GM12878 (cell line): ENCODE results near the gene CCDC18. TPM values are rescaled to one million over a fixed set of nuclear protein-coding genes. Genes with fewer than 3 reads are reported as not detected.
"Not testable (repeated sequence)": the region's sequence is repeated elsewhere in the genome, so short reads cannot be mapped to it uniquely, and the experiment has no call there.

Experiments used
- ATAC-seq: fragments of 200-7000 bp; cut with Tn5 transposase; 3 replicates; pipeline ENCODE4 v1.9.1; 2020; ENCODE audit warnings: mild to moderate bottlenecking, moderate library complexity
- BruUV-seq: library from RNA; stranded (reverse); fragments of 400-500 nt; replicated peaks from 2 replicates; lab custom pipeline; 2021; lab: Mats Ljungman, UMichigan
- CTCF ChIA-PET: fragments of 300-600 bp; sonication (Branson Sonifier 250); formaldehyde crosslinking; extraction: SDS; loops from one replicate; lab custom pipeline; 2021; ENCODE audit warnings: inconsistent platforms; lab: Yijun Ruan, JAX
- POLR2A ChIA-PET: fragments of 350-600 bp; formaldehyde crosslinking; extraction: SDS; loops from one replicate; lab custom pipeline; 2021; ENCODE audit warnings: inconsistent platforms; lab: Charles Lee
- RAD21 ChIA-PET: fragments of 300-600 bp; sonication (Branson Sonifier 250); formaldehyde crosslinking; loops from one replicate; lab custom pipeline; 2023; ENCODE audit warnings: antibody characterized with exemption; ENCODE audit not compliant: unreplicated experiment; lab: Charles Lee
- SMC1A ChIA-PET: fragments of 300-600 bp; sonication (Branson Sonifier 250); formaldehyde crosslinking; loops from one replicate; lab custom pipeline; 2023; ENCODE audit not compliant: unreplicated experiment, uncharacterized antibody; lab: Charles Lee
- DNase-seq: peaks from one replicate; pipeline ENCODE4 v3.0.0-alpha.2; 2011; ENCODE audit warnings: low read depth, low spot score
- FAIRE-seq: peaks from 3 replicates; lab custom pipeline; 2011; peaks lifted over from hg19 to GRCh38; lab: Jason Lieb, UNC
- H2AFZ ChIP-seq: 2 replicates; pipeline ENCODE4 v1.6.0; 2011; ENCODE audit warnings: low read depth, low read length, control low read depth; ENCODE audit not compliant: control insufficient read depth
- H3K27ac ChIP-seq: 2 replicates; pipeline ENCODE4 v1.5.1; 2011; ENCODE audit warnings: control low read depth; ENCODE audit not compliant: control insufficient read depth, insufficient read depth
- H3K27me3 ChIP-seq, 2 experiments: replicated peaks in 1 of 2; 2 replicates each; pipeline versions ENCODE4 v1.6.0 to v1.6.1; 2011; ENCODE audit warnings: low read length in 1 of 2; ENCODE audit not compliant: control insufficient read depth in 2 of 2, insufficient read depth in 2 of 2
- H3K36me3 ChIP-seq, 2 experiments: 2 replicates each; pipeline ENCODE4 v1.5.1; 2011; ENCODE audit warnings: low read length in 1 of 2; ENCODE audit not compliant: control insufficient read depth in 2 of 2, insufficient read depth in 2 of 2
- H3K4me1 ChIP-seq: 2 replicates; pipeline ENCODE4 v1.6.1; 2011; ENCODE audit warnings: mild to moderate bottlenecking, low read length, moderate library complexity, mixed read lengths; ENCODE audit not compliant: control insufficient read depth, insufficient read depth
- H3K4me2 ChIP-seq: 2 replicates; pipeline ENCODE4 v1.6.0; 2011; ENCODE audit warnings: control low read depth; ENCODE audit not compliant: control insufficient read depth, insufficient read depth
- H3K4me3 ChIP-seq: fragments of 200-600 bp; sonication (generic); 2 replicates; pipeline ENCODE4 v1.5.1; 2016
- H3K79me2 ChIP-seq: 2 replicates; pipeline ENCODE4 v1.6.0; 2011; ENCODE audit warnings: low read length; ENCODE audit not compliant: control insufficient read depth, insufficient read depth
- H3K9ac ChIP-seq: 2 replicates; pipeline ENCODE4 v1.8.0; 2011; ENCODE audit warnings: low read length, control low read depth, mixed read lengths; ENCODE audit not compliant: control insufficient read depth, insufficient read depth
- H3K9me3 ChIP-seq: replicated peaks from 3 replicates; pipeline ENCODE4 v1.5.1; 2011; ENCODE audit warnings: mild to moderate bottlenecking, low read length; ENCODE audit not compliant: control insufficient read depth, insufficient read depth
- H4K20me1 ChIP-seq: 2 replicates; pipeline ENCODE4 v1.6.0; 2011; ENCODE audit not compliant: control insufficient read depth, insufficient read depth
- CHD1 ChIP-seq: IDR thresholded peaks from 2 replicates; pipeline ENCODE4 v1.6.1; 2012; ENCODE audit warnings: low read depth, low read length, improper control_type of control experiment
- CREB1 ChIP-seq: IDR thresholded peaks from 2 replicates; pipeline ENCODE4 v1.6.1; 2012; ENCODE audit warnings: low read depth, mild to moderate bottlenecking, inconsistent platforms
- ESRRA ChIP-seq: IDR thresholded peaks from 2 replicates; pipeline ENCODE4 v1.6.1; 2012; ENCODE audit warnings: mild to moderate bottlenecking, low read length, improper control_type of control experiment
- KLF5 ChIP-seq: fragments of 450-650 bp; IDR thresholded peaks from 2 replicates; pipeline ENCODE4 v1.6.1; 2014; ENCODE audit warnings: mild to moderate bottlenecking; ENCODE audit not compliant: partially characterized antibody
- MYB ChIP-seq: fragments of 150-350 bp; IDR thresholded peaks from 2 replicates; pipeline ENCODE4 v1.6.1; 2014; ENCODE audit warnings: mild to moderate bottlenecking, low read depth, low read length, borderline replicate concordance
- NR2F1 ChIP-seq: fragments of 450-650 bp; conservative IDR thresholded peaks from 2 replicates; pipeline ENCODE4 v1.6.1; 2017; ENCODE audit warnings: mild to moderate bottlenecking
- POLR2A ChIP-seq: IDR thresholded peaks from 2 replicates; pipeline ENCODE4 v1.6.1; 2011; ENCODE audit warnings: low read depth, mild to moderate bottlenecking, low read length
- SREBF1 ChIP-seq: IDR thresholded peaks from 2 replicates; pipeline ENCODE4 v1.6.1; 2012; ENCODE audit warnings: mild to moderate bottlenecking, low read length
- YY1 ChIP-seq: IDR thresholded peaks from 2 replicates; pipeline ENCODE4 v1.6.1; 2011; ENCODE audit warnings: low read depth, mild to moderate bottlenecking, low read length
- ZNF207 ChIP-seq: fragments of 450-650 bp; IDR thresholded peaks from 2 replicates; pipeline ENCODE4 v1.6.1; 2014; ENCODE audit warnings: antibody characterized with exemption, mild to moderate bottlenecking, borderline replicate concordance
- WGBS: methylation state at CpG from one replicate; pipeline ENCODE4 v1.1.6; 2016; ENCODE audit warnings: low lambda C conversion rate; ENCODE audit not compliant: insufficient replicate concordance, insufficient coverage; ENCODE audit errors: missing lambda C conversion rate; 5-methylcytosine and 5-hydroxymethylcytosine counted together
- in situ Hi-C: fragments of 300-500 bp; cut with MboI; formaldehyde crosslinking; loops from 9 replicates; pipeline ENCODE4 v1.14.3; 2018; ENCODE audit warnings: mixed read lengths
- intact Hi-C: fragments of 100-400 bp; cut with micrococcal nuclease; formaldehyde crosslinking; loops from one replicate; pipeline ENCODE4 v1.14.2; 2022; ENCODE audit not compliant: unreplicated experiment
- polyA plus RNA-seq, 11 experiments: library from polyadenylated mRNA; depleted of rRNA in 4 of 11; unstranded in 6 of 11; stranded (reverse) in 5 of 11; fragments of >200 nt; fragmentation: Nextera tagmentation in 4 of 11; fragmentation: Illumina TruSeq in 1 of 11; extraction: Ambion mirVana in 4 of 11; extraction: Trizol in 1 of 11; gene quantifications; 1 replicate in 1 of 11; 2 replicates in 10 of 11; pipeline versions ENCODE4 v1.2.1 to v1.2.3, GENCODE V29; 2011 to 2016; ENCODE audit warnings: inconsistent platforms in 2 of 11, missing spikeins in 2 of 11, low read depth in 1 of 11
- total RNA-seq, 4 experiments: library from RNA; depleted of rRNA in 3 of 4; stranded (reverse); fragments of >200 nt in 3 of 4; fragmentation: Illumina TruSeq in 1 of 4; extraction: Trizol in 1 of 4; gene quantifications; 2 replicates each; pipeline versions ENCODE4 v1.2.1 to v1.2.3, GENCODE V29; 2013 to 2021

CCDC18 gene
- total and polyA plus RNA-seq, 10 of the 15 experiments (the other 5 are each of a cell fraction or from before 2014, with no cell fraction given): 15.6 to 34.9 (median 19.5) TPM

DNA sequence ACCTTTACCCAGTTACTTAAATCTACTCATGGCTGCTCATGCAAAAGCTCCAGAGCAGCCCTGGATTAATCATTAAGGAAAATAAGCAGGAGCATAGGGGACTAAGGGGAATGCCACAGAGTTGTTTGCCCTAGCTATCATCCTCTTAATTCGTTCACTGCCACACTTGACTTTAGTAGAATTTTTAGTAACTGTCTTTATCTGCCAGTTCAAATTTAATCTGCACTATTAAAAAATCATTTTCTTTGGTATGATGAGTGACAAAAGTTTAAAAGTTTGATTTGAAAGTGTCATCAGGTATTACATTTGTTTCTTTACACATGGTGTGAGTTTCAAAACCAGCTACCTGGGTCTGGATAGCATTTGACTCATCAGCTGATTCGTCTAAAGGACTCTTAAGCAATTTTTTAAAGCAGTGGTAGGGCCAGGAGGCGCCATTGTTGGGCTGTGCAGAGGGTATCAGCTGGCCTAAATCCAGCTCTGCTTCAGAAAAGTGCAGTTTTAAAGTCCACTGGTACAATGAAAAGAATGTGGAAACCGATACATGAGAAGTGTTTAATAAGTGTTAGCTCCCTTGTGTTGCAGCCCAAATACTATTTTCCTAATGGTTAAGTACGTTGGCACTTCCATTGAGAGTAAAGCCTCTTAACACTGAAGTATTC, 95.2 kb downstream of the CCDC18 start:
- TF ChIP-seq ESRRA (no peak), ZNF207 (no peak), NR2F1 (no peak), KLF5 (no peak), CHD1 (no peak), YY1 (no peak), POLR2A (no peak), SREBF1 (no peak), MYB (no peak), CREB1 (no peak)
- Histone ChIP-seq H3K79me2 (no peaks in the 10 kb centered on the region), H3K4me2 (no peak overlapping the region), H3K27ac (no peak overlapping the region), H3K36me3 (peaks cover 0 to 4% of the 10 kb centered on the region in 2 experiments; a peak in 1 of 4 replicates), H3K9me3 (peaks cover 2% of the 10 kb centered on the region; the same call in 2 of the 3 replicates), H2AFZ (no peak overlapping the region), H3K4me1 (no peaks in the 10 kb centered on the region), H3K4me3 (no peak overlapping the region), H3K9ac (no peak overlapping the region), H3K27me3 (no peaks in the 10 kb centered on the region), H4K20me1 (no peaks in the 10 kb centered on the region)
- ATAC-seq: no peak
- WGBS: 92% methylated on average over 5 of the region's 5 CpGs
- DNase-seq: no peak
- ChIA-PET CTCF (interaction anchor here (0.6 to 1.3 kb wide), 4 partner anchors 17 to 1119 kb away, joined by 4 to 6 read pairs (median 4); no protein-coding TSS in a partner anchor), POLR2A (no interaction called here), SMC1A (interaction anchor here (1.1 to 1.5 kb wide), 2 partner anchors 28 to 29 kb away, joined by 4 read pairs; no protein-coding TSS in a partner anchor), RAD21 (no interaction called here)
- FAIRE-seq: no peak
- intact Hi-C loops (no loop called here), in situ Hi-C loops (no loop called here)
- no TSS peak for BruUV-seq

DNA sequence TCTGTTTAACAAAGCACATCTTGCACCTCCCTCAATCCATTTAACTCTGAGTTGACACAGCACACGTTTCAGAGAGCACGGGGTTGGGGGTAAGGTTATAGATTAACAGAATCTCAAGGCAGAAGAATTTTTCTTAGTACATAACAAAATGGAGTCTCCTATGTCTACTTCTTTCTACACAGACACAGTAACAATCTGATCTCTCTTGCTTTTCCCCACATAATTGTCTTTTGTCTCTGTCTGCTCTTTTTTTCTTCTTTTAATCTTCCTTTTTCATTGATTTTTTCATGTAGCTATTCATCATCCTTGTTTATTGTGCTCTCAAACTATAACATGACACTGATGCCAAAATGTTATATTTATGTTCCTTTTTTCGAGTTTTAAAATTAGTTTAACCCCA, 97.0 kb downstream of the CCDC18 start:
- POLR2A ChIA-PET, H4K20me1 ChIP-seq, H2AFZ ChIP-seq, RAD21 ChIA-PET, in situ Hi-C loops, H3K27me3 ChIP-seq, H3K27ac ChIP-seq, H3K4me3 ChIP-seq, DNase-seq, H3K4me2 ChIP-seq, BruUV-seq, intact Hi-C loops, H3K79me2 ChIP-seq, FAIRE-seq, H3K4me1 ChIP-seq, H3K9ac ChIP-seq, H3K36me3 ChIP-seq, ATAC-seq, H3K9me3 ChIP-seq: not testable (repeated sequence)
- 86% methylated on average over 3 of the region's 3 CpGs for WGBS
- ChIA-PET SMC1A (interaction anchor here (1.1 kb wide), 1 partner anchor 20 kb away, joined by 3 read pairs; no protein-coding TSS in a partner anchor), CTCF (interaction anchor here (0.6 kb wide), 1 partner anchor 27 kb away, joined by 3 read pairs; no protein-coding TSS in a partner anchor)
